ENCODE data around the gene HCST.
"Not testable (repeated sequence)": the region's sequence is repeated elsewhere in the genome, so short reads cannot be mapped to it uniquely, and the experiment has no call there.

Gene HCST

GRCh38 chr19:35879068-35879467 is 23.3 kb upstream of the HCST start:
- no peak for DNase-seq (ENCODE audit: insufficient read length, low spot score)
- no peak for FAIRE-seq

- FAIRE-seq: peak; percentile 73
- no peak for DNase-seq (ENCODE audit: insufficient read length, low spot score)
Measured at GRCh38 chr19:35879770-35880317, 22.5 kb upstream of the HCST start.

GRCh38 chr19:35882114-35882832 is 20.1 kb upstream of the HCST start:
- no peak for DNase-seq (ENCODE audit: insufficient read length, low spot score)
- FAIRE-seq: peak; percentile 86

- DNase-seq (ENCODE audit: insufficient read length, low spot score) (no peak), FAIRE-seq (no peak)
Measured at GRCh38 chr19:35883882-35884281, 18.4 kb upstream of the HCST start.

- no peak for DNase-seq (ENCODE audit: insufficient read length, low spot score)
- FAIRE-seq: no peak
Measured at GRCh38 chr19:35885225-35885738, 17.0 kb upstream of the HCST start.

- FAIRE-seq (no peak), DNase-seq (ENCODE audit: insufficient read length, low spot score) (no peak)
Measured at GRCh38 chr19:35885904-35886303, 16.4 kb upstream of the HCST start.

- FAIRE-seq: no peak
Measured at GRCh38 chr19:35887197-35887596, 15.1 kb upstream of the HCST start.

GRCh38 chr19:35888398-35888797 is 13.9 kb upstream of the HCST start:
- FAIRE-seq (no peak), DNase-seq (ENCODE audit: insufficient read length, low spot score) (no peak)

More at GRCh38 chr19:35887197-35887596, 15.1 kb upstream of the HCST start:
- no peak for DNase-seq (ENCODE audit: insufficient read length, low spot score)

- no peak for FAIRE-seq
Measured at GRCh38 chr19:35889370-35890112, 12.8 kb upstream of the HCST start.

GRCh38 chr19:35890113-35890650 is 12.1 kb upstream of the HCST start:
- FAIRE-seq (no peak), DNase-seq (ENCODE audit: insufficient read length, low spot score) (no peak)

More at GRCh38 chr19:35889370-35890112, 12.8 kb upstream of the HCST start:
- DNase-seq (ENCODE audit: insufficient read length, low spot score): no peak

GRCh38 chr19:35891819-35892218 is 10.5 kb upstream of the HCST start:
- DNase-seq (ENCODE audit: insufficient read length, low spot score); FAIRE-seq: not testable (repeated sequence)

- DNase-seq (ENCODE audit: insufficient read length, low spot score) (no peak), FAIRE-seq (no peak)
Measured at GRCh38 chr19:35894342-35894741, 8.0 kb upstream of the HCST start.

- DNase-seq (ENCODE audit: insufficient read length, low spot score): no peak
- FAIRE-seq: no peak
Measured at GRCh38 chr19:35895911-35896642, 6.3 kb upstream of the HCST start.

- DNase-seq (ENCODE audit: insufficient read length, low spot score): no peak
- FAIRE-seq: no peak
Measured at GRCh38 chr19:35896643-35897040, 5.7 kb upstream of the HCST start.

- FAIRE-seq (no peak), DNase-seq (ENCODE audit: insufficient read length, low spot score) (no peak)
Measured at GRCh38 chr19:35897706-35898451, 4.5 kb upstream of the HCST start.

GRCh38 chr19:35898499-35898809 is 3.9 kb upstream of the HCST start:
- no peak for FAIRE-seq
- DNase-seq (ENCODE audit: insufficient read length, low spot score): no peak

- peak; percentile 87 for DNase-seq (ENCODE audit: insufficient read length, low spot score)
- peak; percentile 98 for FAIRE-seq
Measured at GRCh38 chr19:35899547-35900214, 2.6 kb upstream of the HCST start.

- FAIRE-seq (no peak), DNase-seq (ENCODE audit: insufficient read length, low spot score) (no peak)
Measured at GRCh38 chr19:35901055-35901644, 1.2 kb upstream of the HCST start.

GRCh38 chr19:35902870-35903475 is 644 bp downstream of the HCST start:
- FAIRE-seq: no peak

More at GRCh38 chr19:35902870-35903475, 644 bp downstream of the HCST start:
- no peak for DNase-seq (ENCODE audit: insufficient read length, low spot score)
